Stimulated activated CD4-positive, alpha-beta T cell treated with anti-CD3 and anti-CD28 coated beads, TNF-alpha, amount 100 ng/mL, for 48 hours (primary cell): ENCODE measurements around the gene ROR1.
"Not testable (repeated sequence)": the region's sequence is repeated elsewhere in the genome, so short reads cannot be mapped to it uniquely, and the experiment has no call there.

ENCODE experiments used
- DNase-seq, 3 donors: peaks; one replicate each; pipeline ENCODE4 v3.0.0-alpha.2; 2020; ENCODE audit warnings: low read depth in 3 of 3

The ROR1 gene

GRCh38 chr1:64182207-64182606 is 408.4 kb downstream of the ROR1 start:
- no peak for DNase-seq

- no peak for DNase-seq
These were observed 409.7 kb downstream of the ROR1 start for GRCh38 chr1:64183395-64184002.

- no peak for DNase-seq
These were observed 410.2 kb downstream of the ROR1 start for GRCh38 chr1:64184003-64184440.

- DNase-seq: no peak
These were observed 412.5 kb downstream of the ROR1 start for GRCh38 chr1:64186138-64186897.

GRCh38 chr1:64186898-64187280 is 413.1 kb downstream of the ROR1 start:
- no peak for DNase-seq

GRCh38 chr1:64187646-64188045 is 413.8 kb downstream of the ROR1 start:
- no peak for DNase-seq

GRCh38 chr1:64192290-64192689 is 418.5 kb downstream of the ROR1 start:
- DNase-seq: no peak

GRCh38 chr1:64194168-64195080 is 420.6 kb downstream of the ROR1 start:
- no peak for DNase-seq

GRCh38 chr1:64195081-64195395 is 421.2 kb downstream of the ROR1 start:
- no peak for DNase-seq

- no peak for DNase-seq
These were observed 422.5 kb downstream of the ROR1 start for GRCh38 chr1:64196074-64196870.

GRCh38 chr1:64197076-64197475 is 423.3 kb downstream of the ROR1 start:
- no peak for DNase-seq

- DNase-seq: no peak
These were observed 425.3 kb downstream of the ROR1 start for GRCh38 chr1:64199154-64199553.

GRCh38 chr1:64200064-64200463 is 426.2 kb downstream of the ROR1 start:
- no peak for DNase-seq

GRCh38 chr1:64203420-64203819 is 429.6 kb downstream of the ROR1 start, which contains the start of gene UBE2U:
Gene UBE2U (plus strand): TSS chr1:64203623. CDS start chr1:64204051, 428 bp downstream.
- DNase-seq: no peak

- no peak for DNase-seq
These were observed 435.4 kb downstream of the ROR1 start for GRCh38 chr1:64209221-64209620.

GRCh38 chr1:64212031-64212430 is 438.2 kb downstream of the ROR1 start:
- no peak for DNase-seq

- no peak for DNase-seq
These were observed 441.8 kb downstream of the ROR1 start for GRCh38 chr1:64215576-64215975.

GRCh38 chr1:64220241-64220640 is 446.4 kb downstream of the ROR1 start:
- DNase-seq: no peak

GRCh38 chr1:64223329-64224151 is 449.7 kb downstream of the ROR1 start:
- no peak for DNase-seq

GRCh38 chr1:64224236-64224635 is 450.4 kb downstream of the ROR1 start:
- not testable (repeated sequence) for DNase-seq
